ENCODE results near the gene AQR.

DNA sequence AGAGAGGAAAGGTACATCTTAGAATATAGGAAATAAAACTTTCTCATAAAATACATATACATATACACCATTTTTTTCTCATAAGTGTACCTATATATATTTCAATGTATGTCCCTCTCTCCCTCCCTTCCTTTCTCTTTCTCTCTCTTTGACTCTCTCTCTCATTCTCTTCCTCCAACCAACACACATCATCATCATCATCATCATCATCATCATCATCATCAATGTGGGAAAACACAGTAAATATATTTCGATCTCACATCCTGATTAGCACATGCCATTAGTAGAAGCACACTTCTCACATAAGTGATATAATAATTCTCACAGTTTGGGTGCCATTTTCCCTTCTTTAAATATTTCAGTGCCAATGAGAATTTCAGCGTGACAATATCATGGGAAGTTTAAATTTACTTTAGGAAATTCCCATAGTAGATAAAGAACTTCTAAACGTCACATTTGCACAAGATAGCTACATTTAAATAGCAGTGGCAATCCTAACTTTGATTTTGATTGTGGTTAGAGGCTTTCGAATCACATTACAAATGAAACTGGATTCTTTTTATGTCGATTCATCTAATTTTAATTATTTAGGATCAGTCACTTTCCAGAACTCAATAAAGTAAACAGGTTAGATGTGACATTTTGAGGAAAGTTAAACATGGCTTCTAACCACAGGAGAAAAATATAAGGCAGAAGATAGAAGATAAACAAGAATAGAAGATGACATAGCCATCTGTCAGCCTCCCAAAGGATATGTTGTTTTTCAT, 141.2 kb downstream of the AQR start:
- TF ChIP-seq, protein P1, sequence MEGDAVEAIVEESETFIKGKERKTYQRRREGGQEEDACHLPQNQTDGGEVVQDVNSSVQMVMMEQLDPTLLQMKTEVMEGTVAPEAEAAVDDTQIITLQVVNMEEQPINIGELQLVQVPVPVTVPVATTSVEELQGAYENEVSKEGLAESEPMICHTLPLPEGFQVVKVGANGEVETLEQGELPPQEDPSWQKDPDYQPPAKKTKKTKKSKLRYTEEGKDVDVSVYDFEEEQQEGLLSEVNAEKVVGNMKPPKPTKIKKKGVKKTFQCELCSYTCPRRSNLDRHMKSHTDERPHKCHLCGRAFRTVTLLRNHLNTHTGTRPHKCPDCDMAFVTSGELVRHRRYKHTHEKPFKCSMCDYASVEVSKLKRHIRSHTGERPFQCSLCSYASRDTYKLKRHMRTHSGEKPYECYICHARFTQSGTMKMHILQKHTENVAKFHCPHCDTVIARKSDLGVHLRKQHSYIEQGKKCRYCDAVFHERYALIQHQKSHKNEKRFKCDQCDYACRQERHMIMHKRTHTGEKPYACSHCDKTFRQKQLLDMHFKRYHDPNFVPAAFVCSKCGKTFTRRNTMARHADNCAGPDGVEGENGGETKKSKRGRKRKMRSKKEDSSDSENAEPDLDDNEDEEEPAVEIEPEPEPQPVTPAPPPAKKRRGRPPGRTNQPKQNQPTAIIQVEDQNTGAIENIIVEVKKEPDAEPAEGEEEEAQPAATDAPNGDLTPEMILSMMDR (IDR thresholded peaks at IDR 0.05), result no peak
- TF ChIP-seq POLR2A (IDR thresholded peaks at IDR 0.05), result no peak

All from heart left ventricle (tissue), 13 donors.